Stimulated activated memory B cell treated with anti-CD40 and anti-IgM and Interleukin-4, amounts not matched to agents 10 μg/mL and 1 μg/mL and 100 μg/mL, for 72 hours (primary cell): ENCODE results near the gene TRH.
"Not testable (repeated sequence)": the region's sequence is repeated elsewhere in the genome, so short reads cannot be mapped to it uniquely, and the experiment has no call there.

ENCODE experiments used
- ATAC-seq: fragments of 150-1000 bp; cut with Tn5 transposase; 2 replicates; pipeline ENCODE4 v1.10.0; 2021
- H3K27ac Mint-ChIP-seq: one replicate; pipeline ENCODE4 v1.8.0; 2022; ENCODE audit warnings: mild to moderate bottlenecking, mixed read lengths
- H3K27me3 Mint-ChIP-seq: one replicate; pipeline ENCODE4 v1.8.0; 2022; ENCODE audit warnings: mixed read lengths
- H3K36me3 Mint-ChIP-seq: one replicate; pipeline ENCODE4 v1.8.0; 2022; ENCODE audit warnings: mixed read lengths
- H3K4me1 Mint-ChIP-seq: one replicate; pipeline ENCODE4 v1.8.0; 2022; ENCODE audit warnings: mixed read lengths
- H3K4me3 Mint-ChIP-seq: one replicate; pipeline ENCODE4 v1.8.0; 2022; ENCODE audit warnings: mild to moderate bottlenecking, moderate library complexity, mixed read lengths
- H3K9me3 Mint-ChIP-seq: one replicate; pipeline ENCODE4 v1.8.0; 2022; ENCODE audit warnings: mixed read lengths

The TRH gene

GRCh38 chr3:129976286-129976685 is 1.8 kb downstream of the TRH start:
- Mint-ChIP-seq H3K9me3 (no peaks in the 10 kb centered on the region), H3K4me1 (peaks cover 13% of the 10 kb centered on the region), H3K36me3 (no peaks in the 10 kb centered on the region), H3K27ac (no peak overlapping the region), H3K4me3 (no peak overlapping the region), H3K27me3 (peaks cover 69% of the 10 kb centered on the region)
- no peak for ATAC-seq

- no peak for ATAC-seq
- no peak overlapping the region for H3K27ac Mint-ChIP-seq
- H3K4me1 Mint-ChIP-seq, result peaks cover 13% of the 10 kb centered on the region
- H3K9me3 Mint-ChIP-seq, result no peaks in the 10 kb centered on the region
- H3K27me3 Mint-ChIP-seq, result peaks cover 58% of the 10 kb centered on the region
- no peak overlapping the region for H3K4me3 Mint-ChIP-seq
- no peaks in the 10 kb centered on the region for H3K36me3 Mint-ChIP-seq
Measured at GRCh38 chr3:129978123-129978522, 3.6 kb downstream of the TRH start.

DNA sequence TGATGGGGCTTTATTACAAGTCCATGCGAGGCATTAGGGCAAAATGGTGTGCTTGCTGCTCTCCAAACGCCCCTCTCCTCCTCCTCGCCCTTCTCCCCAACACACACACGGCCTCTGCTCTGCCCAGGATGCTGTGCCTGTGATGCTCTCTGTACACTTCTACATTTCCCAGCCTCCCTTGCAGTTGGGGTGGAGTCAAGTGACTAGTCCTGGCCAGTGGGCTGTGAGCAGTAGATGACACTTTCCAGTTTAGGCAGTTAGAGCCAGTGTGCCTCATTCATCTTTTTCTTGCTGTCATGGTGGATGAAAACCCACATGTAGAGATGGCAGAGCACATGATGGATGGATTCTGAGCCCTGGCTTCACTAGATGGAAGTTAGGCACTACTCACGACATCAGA is 5.4 kb downstream of the TRH start:
- Mint-ChIP-seq H3K27ac (no peak overlapping the region), H3K9me3 (no peaks in the 10 kb centered on the region), H3K36me3 (no peaks in the 10 kb centered on the region), H3K27me3 (peaks cover 40% of the 10 kb centered on the region), H3K4me1 (peaks cover 6% of the 10 kb centered on the region), H3K4me3 (no peak overlapping the region)
- ATAC-seq, result no peak

GRCh38 chr3:129983561-129983960 is 9.0 kb downstream of the TRH start:
- H3K9me3 Mint-ChIP-seq, result no peaks in the 10 kb centered on the region
- H3K4me3 Mint-ChIP-seq, result no peak overlapping the region
- H3K27me3 Mint-ChIP-seq, result peaks cover 16% of the 10 kb centered on the region
- ATAC-seq, result no peak
- no peaks in the 10 kb centered on the region for H3K4me1 Mint-ChIP-seq
- H3K36me3 Mint-ChIP-seq, result no peaks in the 10 kb centered on the region
- H3K27ac Mint-ChIP-seq, result no peak overlapping the region

DNA sequence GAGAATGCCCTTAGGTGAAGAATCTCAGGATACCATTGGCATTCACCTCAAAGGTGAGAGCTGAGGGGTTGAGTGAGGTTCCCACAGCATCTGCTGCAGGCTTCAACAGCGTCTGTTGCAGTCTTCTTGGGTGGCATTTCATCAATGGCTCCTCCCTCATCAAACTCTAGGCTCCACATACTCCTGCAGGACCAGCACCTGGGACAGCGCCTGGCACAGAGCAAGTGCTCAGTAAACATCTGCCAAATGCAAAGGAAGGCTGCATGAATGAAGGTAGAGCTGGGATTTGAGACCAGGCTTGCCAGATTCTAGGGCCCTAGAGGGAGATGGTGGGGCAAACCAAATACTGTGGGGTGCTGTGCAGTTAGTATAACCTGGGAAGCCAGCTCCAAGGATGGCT is 9.6 kb downstream of the TRH start:
- H3K27ac Mint-ChIP-seq, result no peak overlapping the region
- H3K27me3 Mint-ChIP-seq, result peaks cover 17% of the 10 kb centered on the region
- no peak overlapping the region for H3K4me3 Mint-ChIP-seq
- H3K36me3 Mint-ChIP-seq, result no peaks in the 10 kb centered on the region
- no peaks in the 10 kb centered on the region for H3K9me3 Mint-ChIP-seq
- no peaks in the 10 kb centered on the region for H3K4me1 Mint-ChIP-seq
- ATAC-seq, result no peak

DNA sequence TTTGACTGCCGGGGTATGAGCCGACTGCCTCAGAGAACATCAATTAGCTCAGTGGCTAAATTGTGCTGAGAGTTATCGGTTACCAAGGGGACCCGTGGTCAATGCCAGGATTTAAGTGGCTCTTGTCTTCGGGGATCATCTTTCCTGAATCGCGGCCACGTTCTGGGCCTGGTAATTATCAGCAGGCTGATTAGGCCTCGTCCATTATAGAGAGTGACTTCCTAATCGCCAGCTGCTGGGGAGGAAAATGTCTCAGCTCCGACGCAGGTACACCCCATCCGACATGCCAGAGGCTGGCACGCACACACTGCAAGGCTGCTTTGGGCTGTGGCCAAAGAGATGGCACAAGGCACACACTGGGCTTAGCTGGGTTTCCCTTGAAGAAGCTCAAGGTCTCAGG is 10.6 kb downstream of the TRH start:
- H3K4me1 Mint-ChIP-seq, result no peaks in the 10 kb centered on the region
- H3K9me3 Mint-ChIP-seq, result no peaks in the 10 kb centered on the region
- no peak overlapping the region for H3K4me3 Mint-ChIP-seq
- H3K36me3 Mint-ChIP-seq, result no peaks in the 10 kb centered on the region
- no peak for ATAC-seq
- no peak overlapping the region for H3K27ac Mint-ChIP-seq
- peaks cover 27% of the 10 kb centered on the region for H3K27me3 Mint-ChIP-seq

GRCh38 chr3:129988429-129988828 is 13.9 kb downstream of the TRH start:
- Mint-ChIP-seq H3K4me1 (no peaks in the 10 kb centered on the region), H3K36me3 (no peaks in the 10 kb centered on the region), H3K9me3 (no peaks in the 10 kb centered on the region), H3K27ac (no peak overlapping the region), H3K27me3 (peaks cover 47% of the 10 kb centered on the region), H3K4me3 (no peak overlapping the region)
- ATAC-seq, result no peak

GRCh38 chr3:129989414-129989813 is 14.9 kb downstream of the TRH start:
- H3K9me3 Mint-ChIP-seq, result no peaks in the 10 kb centered on the region
- H3K27me3 Mint-ChIP-seq, result peaks cover 56% of the 10 kb centered on the region

DNA sequence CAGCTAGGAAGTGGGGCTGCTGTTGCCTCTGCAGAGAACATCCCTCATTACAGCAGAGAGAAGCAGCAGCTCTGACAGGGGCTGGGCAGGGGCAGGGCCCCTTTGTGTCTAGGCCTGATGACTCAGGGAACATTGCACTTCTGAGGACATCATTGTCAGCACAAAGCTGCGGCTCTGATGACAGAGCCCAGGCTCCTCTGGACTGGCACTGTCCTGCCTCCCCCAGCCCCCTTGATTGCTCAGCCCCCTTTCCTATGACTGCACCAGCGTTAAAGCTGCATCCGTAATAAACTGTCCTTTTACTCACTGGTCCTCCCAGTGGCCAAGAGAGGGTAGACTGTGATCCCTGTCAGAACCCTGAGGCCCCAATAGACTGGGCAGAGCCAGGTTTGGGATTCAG is 18.3 kb downstream of the TRH start:
- ATAC-seq, result peak; percentile 9
- Mint-ChIP-seq H3K27me3 (peaks cover 78% of the 10 kb centered on the region), H3K36me3 (no peaks in the 10 kb centered on the region), H3K4me1 (no peaks in the 10 kb centered on the region), H3K4me3 (no peak overlapping the region), H3K27ac (no peak overlapping the region), H3K9me3 (peaks cover 3% of the 10 kb centered on the region)

More at GRCh38 chr3:129989414-129989813, 14.9 kb downstream of the TRH start:
- no peak overlapping the region for H3K4me3 Mint-ChIP-seq
- H3K4me1 Mint-ChIP-seq, result no peaks in the 10 kb centered on the region
- no peaks in the 10 kb centered on the region for H3K36me3 Mint-ChIP-seq
- H3K27ac Mint-ChIP-seq, result no peak overlapping the region
- ATAC-seq, result no peak

DNA sequence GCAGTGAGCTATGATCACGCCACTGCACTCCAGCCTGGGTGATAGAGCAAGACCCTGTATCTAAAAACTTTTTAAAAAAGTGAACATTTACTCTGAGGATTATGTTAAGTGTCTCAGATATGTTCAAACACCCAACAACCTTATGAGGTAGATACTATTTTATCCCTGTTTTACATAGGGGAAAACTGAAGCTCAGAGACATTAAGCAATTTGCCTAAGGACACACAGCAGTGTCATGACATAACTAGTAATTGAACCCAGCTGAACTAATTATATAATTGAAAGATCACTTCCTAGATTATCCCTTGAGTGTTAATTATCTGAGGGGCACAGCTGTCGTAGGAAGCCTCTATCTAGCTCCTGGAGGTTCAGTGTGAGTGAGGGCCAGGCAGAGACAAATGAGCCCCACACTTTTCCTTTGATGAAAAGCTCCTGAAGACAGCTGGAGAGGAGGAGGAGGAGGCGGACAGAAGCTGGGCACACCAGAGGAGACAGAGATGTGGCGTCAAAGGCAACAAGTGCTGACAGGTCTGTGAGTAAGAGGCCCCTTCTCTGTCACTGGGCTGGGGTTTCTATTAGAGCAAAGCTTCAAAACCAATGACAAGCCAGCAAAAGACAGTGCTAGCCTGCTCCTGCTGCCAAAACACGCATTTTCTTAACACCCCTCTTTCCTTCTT is 20.5 kb downstream of the TRH start:
- Mint-ChIP-seq H3K4me3 (no peak overlapping the region), H3K36me3 (no peaks in the 10 kb centered on the region), H3K27ac (no peak overlapping the region), H3K9me3 (peaks cover 3% of the 10 kb centered on the region), H3K27me3 (peaks cover 67% of the 10 kb centered on the region), H3K4me1 (no peaks in the 10 kb centered on the region)
- ATAC-seq, result no peak

- Mint-ChIP-seq H3K27me3 (peaks cover 62% of the 10 kb centered on the region), H3K9me3 (peaks cover 3% of the 10 kb centered on the region), H3K4me3 (no peak overlapping the region), H3K36me3 (no peaks in the 10 kb centered on the region), H3K27ac (no peak overlapping the region), H3K4me1 (no peaks in the 10 kb centered on the region)
- no peak for ATAC-seq
Measured at GRCh38 chr3:129996073-129996472, 21.6 kb downstream of the TRH start.

- ATAC-seq, result not testable (repeated sequence)
Measured at GRCh38 chr3:129999176-129999575, 24.7 kb downstream of the TRH start.

GRCh38 chr3:130002666-130003598 is 28.4 kb downstream of the TRH start:
- not testable (repeated sequence) for H3K27ac Mint-ChIP-seq

More at GRCh38 chr3:129999176-129999575, 24.7 kb downstream of the TRH start:
- H3K4me3 Mint-ChIP-seq, H3K36me3 Mint-ChIP-seq, H3K27ac Mint-ChIP-seq, H3K9me3 Mint-ChIP-seq: not testable (repeated sequence)
- Mint-ChIP-seq H3K27me3 (peaks cover 53% of the 10 kb centered on the region), H3K4me1 (peaks cover 13% of the 10 kb centered on the region)

GRCh38 chr3:130010556-130010955 is 36.0 kb downstream of the TRH start:
- Mint-ChIP-seq H3K27me3 (peaks cover 29% of the 10 kb centered on the region), H3K36me3 (no peaks in the 10 kb centered on the region), H3K9me3 (no peaks in the 10 kb centered on the region), H3K27ac (no peak overlapping the region), H3K4me1 (no peaks in the 10 kb centered on the region), H3K4me3 (no peak overlapping the region)
- no peak for ATAC-seq

More at GRCh38 chr3:130002666-130003598, 28.4 kb downstream of the TRH start:
- not testable (repeated sequence) for ATAC-seq, H3K9me3 Mint-ChIP-seq, H3K36me3 Mint-ChIP-seq
- Mint-ChIP-seq H3K4me1 (peaks cover 13% of the 10 kb centered on the region), H3K27me3 (peaks cover 59% of the 10 kb centered on the region), H3K4me3 (peak overlapping the region; percentile 55)

GRCh38 chr3:130012108-130012507 is 37.6 kb downstream of the TRH start:
- not testable (repeated sequence) for H3K27ac Mint-ChIP-seq, H3K4me1 Mint-ChIP-seq, H3K9me3 Mint-ChIP-seq, H3K36me3 Mint-ChIP-seq, H3K4me3 Mint-ChIP-seq, ATAC-seq
- peaks cover 14% of the 10 kb centered on the region for H3K27me3 Mint-ChIP-seq

- H3K36me3 Mint-ChIP-seq, H3K4me3 Mint-ChIP-seq, H3K4me1 Mint-ChIP-seq, H3K9me3 Mint-ChIP-seq, H3K27ac Mint-ChIP-seq, ATAC-seq: not testable (repeated sequence)
- H3K27me3 Mint-ChIP-seq, result peaks cover 20% of the 10 kb centered on the region
Measured at GRCh38 chr3:130013246-130013645, 38.7 kb downstream of the TRH start.
